ENCODE results near the gene PIGO.

The PIGO gene

GRCh38 chr9:35072461-35073278, 23.7 kb downstream of the PIGO start, which contains the start of gene VCP:
Gene VCP, minus strand, starts transcription at chr9:35072625. Its CDS starts 272 bp downstream, at chr9:35072353.
- no peak for DNase-seq

- peak; percentile 98 for DNase-seq
Observed at GRCh38 chr9:35071814-35072460, 24.5 kb downstream of the PIGO start.

GRCh38 chr9:35070823-35071813, 25.3 kb downstream of the PIGO start:
- DNase-seq, result no peak

GRCh38 chr9:35069020-35069419, 27.4 kb downstream of the PIGO start:
- DNase-seq, result no peak

GRCh38 chr9:35067056-35067455, 29.3 kb downstream of the PIGO start:
- DNase-seq, result no peak

GRCh38 chr9:35060548-35061207, 35.7 kb downstream of the PIGO start:
- DNase-seq, result no peak

GRCh38 chr9:35059438-35059837, 37.0 kb downstream of the PIGO start:
- DNase-seq, result no peak

- DNase-seq, result no peak
Observed at GRCh38 chr9:35057271-35057620, 39.1 kb downstream of the PIGO start.

- DNase-seq, result no peak
Observed at GRCh38 chr9:35056571-35057270, 39.7 kb downstream of the PIGO start.

GRCh38 chr9:35054871-35055644, 41.3 kb downstream of the PIGO start:
- no peak for DNase-seq

- no peak for DNase-seq
Observed at GRCh38 chr9:35054185-35054835, 42.1 kb downstream of the PIGO start.

GRCh38 chr9:35051069-35051967, 45.1 kb downstream of the PIGO start:
- no peak for DNase-seq

GRCh38 chr9:35048511-35048910, 47.9 kb downstream of the PIGO start:
- DNase-seq, result no peak

GRCh38 chr9:35044071-35044470, 52.3 kb downstream of the PIGO start:
- DNase-seq, result no peak

GRCh38 chr9:35042891-35043545, 53.4 kb downstream of the PIGO start:
- no peak for DNase-seq

GRCh38 chr9:35042081-35042604, 54.2 kb downstream of the PIGO start:
- no peak for DNase-seq

Measured in right kidney (tissue), 1 donor.